ENCODE results near the gene EXOC3L1.

- TF ChIP-seq, protein P1, sequence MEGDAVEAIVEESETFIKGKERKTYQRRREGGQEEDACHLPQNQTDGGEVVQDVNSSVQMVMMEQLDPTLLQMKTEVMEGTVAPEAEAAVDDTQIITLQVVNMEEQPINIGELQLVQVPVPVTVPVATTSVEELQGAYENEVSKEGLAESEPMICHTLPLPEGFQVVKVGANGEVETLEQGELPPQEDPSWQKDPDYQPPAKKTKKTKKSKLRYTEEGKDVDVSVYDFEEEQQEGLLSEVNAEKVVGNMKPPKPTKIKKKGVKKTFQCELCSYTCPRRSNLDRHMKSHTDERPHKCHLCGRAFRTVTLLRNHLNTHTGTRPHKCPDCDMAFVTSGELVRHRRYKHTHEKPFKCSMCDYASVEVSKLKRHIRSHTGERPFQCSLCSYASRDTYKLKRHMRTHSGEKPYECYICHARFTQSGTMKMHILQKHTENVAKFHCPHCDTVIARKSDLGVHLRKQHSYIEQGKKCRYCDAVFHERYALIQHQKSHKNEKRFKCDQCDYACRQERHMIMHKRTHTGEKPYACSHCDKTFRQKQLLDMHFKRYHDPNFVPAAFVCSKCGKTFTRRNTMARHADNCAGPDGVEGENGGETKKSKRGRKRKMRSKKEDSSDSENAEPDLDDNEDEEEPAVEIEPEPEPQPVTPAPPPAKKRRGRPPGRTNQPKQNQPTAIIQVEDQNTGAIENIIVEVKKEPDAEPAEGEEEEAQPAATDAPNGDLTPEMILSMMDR (IDR thresholded peaks at IDR 0.05; ENCODE audit: insufficient read depth, low read depth, low read length), result no peak
- TF ChIP-seq EZH2 (IDR thresholded peaks at IDR 0.05; ENCODE audit: insufficient read depth, low read length), result no peak
Observed at GRCh38 chr16:67204076-67204475, 14.1 kb upstream of the EXOC3L1 start.

Measured in astrocyte (in vitro differentiated cells and primary cell).